ENCODE results near the gene CTPS2.
"Not testable (repeated sequence)": the region's sequence is repeated elsewhere in the genome, so short reads cannot be mapped to it uniquely, and the experiment has no call there.

CTPS2 gene

GRCh38 chrX:16601885-16602284, 110.6 kb downstream of the CTPS2 start:
- DNase-seq, result no peak

- no peak for DNase-seq
Measured at GRCh38 chrX:16594490-16594889, 118.0 kb downstream of the CTPS2 start.

- no peak for DNase-seq
Measured at GRCh38 chrX:16593801-16594200, 118.7 kb downstream of the CTPS2 start.

GRCh38 chrX:16592194-16592770, 120.2 kb downstream of the CTPS2 start:
- no peak for DNase-seq

- no peak for DNase-seq
Measured at GRCh38 chrX:16589826-16590225, 122.6 kb downstream of the CTPS2 start.

GRCh38 chrX:16589211-16589610, 123.3 kb downstream of the CTPS2 start:
- no peak for DNase-seq

- DNase-seq, result no peak
Measured at GRCh38 chrX:16588266-16588665, 124.2 kb downstream of the CTPS2 start.

GRCh38 chrX:16587836-16588235, 124.6 kb downstream of the CTPS2 start:
- no peak for DNase-seq

- DNase-seq, result no peak
Measured at GRCh38 chrX:16586377-16587112, 125.9 kb downstream of the CTPS2 start.

- no peak for DNase-seq
Measured at GRCh38 chrX:16585486-16586376, 126.7 kb downstream of the CTPS2 start.

- DNase-seq, result not testable (repeated sequence)
Measured at GRCh38 chrX:16580004-16580797, 132.3 kb downstream of the CTPS2 start.

- DNase-seq, result no peak
Measured at GRCh38 chrX:16579517-16579916, 133.0 kb downstream of the CTPS2 start.

- DNase-seq, result no peak
Measured at GRCh38 chrX:16578218-16578617, 134.3 kb downstream of the CTPS2 start.

GRCh38 chrX:16577483-16578029, 134.9 kb downstream of the CTPS2 start:
- no peak for DNase-seq

- DNase-seq, result not testable (repeated sequence)
Measured at GRCh38 chrX:16575388-16575787, 137.1 kb downstream of the CTPS2 start.

GRCh38 chrX:16573781-16574180, 138.7 kb downstream of the CTPS2 start:
- DNase-seq, result no peak

- DNase-seq, result no peak
Measured at GRCh38 chrX:16567681-16568080, 144.8 kb downstream of the CTPS2 start.

GRCh38 chrX:16566571-16566970, 145.9 kb downstream of the CTPS2 start:
- DNase-seq, result no peak

GRCh38 chrX:16560173-16560572, 152.3 kb downstream of the CTPS2 start:
- no peak for DNase-seq

- no peak for DNase-seq
Measured at GRCh38 chrX:16559206-16559619, 153.3 kb downstream of the CTPS2 start.

GRCh38 chrX:16558489-16558888, 154.0 kb downstream of the CTPS2 start:
- DNase-seq, result no peak

GRCh38 chrX:16552546-16552945, 159.9 kb downstream of the CTPS2 start:
- no peak for DNase-seq

- no peak for DNase-seq
Measured at GRCh38 chrX:16547644-16548043, 164.8 kb downstream of the CTPS2 start.

All from CD4-positive, alpha-beta T cell treated with Interferon alpha-2 for 1 hour (primary cell).